Sigmoid colon (tissue), 7 donors: Measurements from ENCODE around the gene TMEM253. TPM values are rescaled to one million over a fixed set of nuclear protein-coding genes. Genes with fewer than 3 reads are reported as not detected.

Experiments
- DNase-seq: peaks from one replicate; pipeline ENCODE4 v3.0.0-alpha.2; 2019
- H3K27ac ChIP-seq, 4 donors: fragments of 200-600 bp; sonication (generic); one replicate each; pipeline ENCODE4 v1.5.1; 2016 to 2019; ENCODE audit warnings: mild to moderate bottlenecking in 1 of 4
- H3K27me3 ChIP-seq, 3 donors: fragments of 200-600 bp; sonication (generic); one replicate each; pipeline ENCODE4 v1.5.1; 2019; ENCODE audit warnings: mild to moderate bottlenecking in 1 of 3
- H3K36me3 ChIP-seq, 4 donors: fragments of 200-600 bp; sonication (generic); one replicate each; pipeline ENCODE4 v1.5.1; 2016 to 2019
- H3K4me1 ChIP-seq, 4 donors: fragments of 200-600 bp; sonication (generic); one replicate each; pipeline ENCODE4 v1.5.1; 2017 to 2019
- H3K4me3 ChIP-seq, 4 donors: fragments of 200-600 bp; sonication (generic); one replicate each; pipeline ENCODE4 v1.5.1; 2017 to 2019; ENCODE audit warnings: mild to moderate bottlenecking in 2 of 4, moderate library complexity in 1 of 4
- H3K9me3 ChIP-seq, 4 donors: fragments of 200-600 bp in 3 of 4; sonication (generic) in 3 of 4; one replicate each; pipeline versions ENCODE4 v1.5.1 to v1.6.1; 2013 to 2019
- CTCF ChIP-seq, 4 experiments: fragments of 450-650 bp in 3 of 4; fragments of 200-600 bp in 1 of 4; IDR thresholded peaks; one replicate each; pipeline ENCODE4 v1.5.1; 2016 to 2019; ENCODE audit warnings: antibody characterized with exemption in 4 of 4, mild to moderate bottlenecking in 3 of 4, moderate library complexity in 2 of 4
- EP300 ChIP-seq, 4 donors: sonication (generic); formaldehyde crosslinking; IDR thresholded peaks; one replicate each; pipeline ENCODE4 v1.6.1; 2017; ENCODE audit warnings: antibody characterized with exemption in 4 of 4
- POLR2A ChIP-seq, 2 donors: fragments of 450-650 bp; IDR thresholded peaks; one replicate each; pipeline ENCODE4 v1.6.1; 2016; ENCODE audit warnings: antibody characterized with exemption in 2 of 2, mild to moderate bottlenecking in 2 of 2, moderate library complexity in 2 of 2
- POLR2AphosphoS5 ChIP-seq, 4 donors: sonication (generic); formaldehyde crosslinking; IDR thresholded peaks; one replicate each; pipeline ENCODE4 v1.6.1; 2017; ENCODE audit warnings: antibody characterized with exemption in 4 of 4
- WGBS, 2 donors: extraction: QIAGEN DNeasy Blood & Tissue Kit; methylation state at CpG; one replicate each; pipeline ENCODE4 v1.1.7; 2013; 5-methylcytosine and 5-hydroxymethylcytosine counted together
- intact Hi-C: fragments of 100-400 bp; cut with DNase I; formaldehyde crosslinking; loops from one replicate; pipeline ENCODE4 v1.15.1; 2023
- polyA plus RNA-seq, 3 donors: library from polyadenylated mRNA; stranded (reverse); fragments of 200-250 nt; gene quantifications; one replicate each; pipeline ENCODE4 v1.2.3, GENCODE V29; 2013
- total RNA-seq, 4 donors: library from RNA; depleted of rRNA; stranded (reverse); fragments of >200 nt; gene quantifications; one replicate each; pipeline ENCODE4 v1.1.0, GENCODE V29; 2016
- donor health status: healthy with polysubstance abuse.
- donor health status: Bipolar disorder and iron deficiency.
- donor health status: healthy.

TMEM253 gene
- total and polyA plus RNA-seq, 7 donors = 1.1 to 28.4 (median 14.3) TPM; not detected in 3

GRCh38 chr14:21089271-21089670 is 11.6 kb upstream of the TMEM253 start:
- H3K27me3 ChIP-seq = no peaks in the 10 kb centered on the region
- TF ChIP-seq POLR2A (IDR thresholded peaks at IDR 0.05) (no peak), POLR2AphosphoS5 (IDR thresholded peaks at IDR 0.05) (no peak), EP300 (IDR thresholded peaks at IDR 0.05) (no peak), CTCF (IDR thresholded peaks at IDR 0.05) (no peak)
- no peaks in the 10 kb centered on the region for H3K9me3 ChIP-seq
- peaks cover 0 to 80% (median 32%) of the 10 kb centered on the region in 4 donors for H3K36me3 ChIP-seq
- no peak overlapping the region for H3K4me3 ChIP-seq
- 16 to 42% methylated on average over 1 of the region's 1 CpG for WGBS, 2 donors
- intact Hi-C loops = no loop called here
- H3K4me1 ChIP-seq = peaks cover 0 to 44% (median 41%) of the 10 kb centered on the region in 4 donors
- no peak for DNase-seq
- no peak overlapping the region for H3K27ac ChIP-seq

- peak overlapping the region in 3 of 4 donors; percentile 9 to 53 (median 32) for H3K27ac ChIP-seq
Observed at GRCh38 chr14:21089877-21090193, 11.0 kb upstream of the TMEM253 start.

GRCh38 chr14:21090194-21090939 is 10.5 kb upstream of the TMEM253 start:
- intact Hi-C loops = loop anchor here (10.0 kb wide), 2 partner anchors 476 to 756 kb away; partner anchors contain the start of gene CCNB1IP1
- Histone ChIP-seq H3K27ac (peak overlapping the region; percentile 9 to 53 (median 25)), H3K4me1 (peaks cover 0 to 40% (median 34%) of the 10 kb centered on the region in 4 donors), H3K36me3 (peaks cover 0 to 69% (median 31%) of the 10 kb centered on the region in 4 donors), H3K4me3 (no peak overlapping the region), H3K9me3 (no peaks in the 10 kb centered on the region), H3K27me3 (no peaks in the 10 kb centered on the region)
- TF ChIP-seq POLR2A (IDR thresholded peaks at IDR 0.05) = no peak
- TF ChIP-seq CTCF (IDR thresholded peaks at IDR 0.05) = peak; percentile 46 to 64 (median 53)
- no peak for DNase-seq
- WGBS, 2 donors = 81 to 91% methylated on average over 45 of the region's 45 CpGs

More at GRCh38 chr14:21089877-21090193, 11.0 kb upstream of the TMEM253 start:
- H3K27me3 ChIP-seq = no peaks in the 10 kb centered on the region
- 60 to 80% methylated on average over 5 of the region's 5 CpGs for WGBS, 2 donors
- no peaks in the 10 kb centered on the region for H3K9me3 ChIP-seq
- peaks cover 0 to 75% (median 32%) of the 10 kb centered on the region in 4 donors for H3K36me3 ChIP-seq
- DNase-seq = no peak
- H3K4me3 ChIP-seq = no peak overlapping the region
- intact Hi-C loops = loop anchor here (10.0 kb wide), 2 partner anchors 475 to 755 kb away; partner anchors contain the start of gene CCNB1IP1
- TF ChIP-seq POLR2A (IDR thresholded peaks at IDR 0.05) (no peak), CTCF (IDR thresholded peaks at IDR 0.05) (no peak), POLR2AphosphoS5 (IDR thresholded peaks at IDR 0.05) (no peak), EP300 (IDR thresholded peaks at IDR 0.05) (no peak)
- H3K4me1 ChIP-seq = peaks cover 0 to 41% (median 39%) of the 10 kb centered on the region in 4 donors

GRCh38 chr14:21090940-21091663 is 9.8 kb upstream of the TMEM253 start:
- no peaks in the 10 kb centered on the region for H3K9me3 ChIP-seq
- H3K27ac ChIP-seq = peak overlapping the region in 2 of 4 donors; percentile 9 to 57
- 89 to 93% methylated on average over 45 of the region's 45 CpGs for WGBS, 2 donors
- H3K4me3 ChIP-seq = no peak overlapping the region
- TF ChIP-seq CTCF (IDR thresholded peaks at IDR 0.05) (no peak), POLR2A (IDR thresholded peaks at IDR 0.05) (no peak), POLR2AphosphoS5 (IDR thresholded peaks at IDR 0.05) (no peak), EP300 (IDR thresholded peaks at IDR 0.05) (no peak)
- intact Hi-C loops = loop anchor here (10.0 kb wide), 2 partner anchors 476 to 756 kb away; partner anchors contain the start of gene CCNB1IP1
- DNase-seq = no peak
- peaks cover 0 to 62% (median 29%) of the 10 kb centered on the region in 4 donors for H3K36me3 ChIP-seq
- no peaks in the 10 kb centered on the region for H3K27me3 ChIP-seq
- peaks cover 0 to 42% (median 36%) of the 10 kb centered on the region in 4 donors for H3K4me1 ChIP-seq
